AG08396 (cell line): ENCODE data around the gene HNRNPA2B1.

Experiments
- DNase-seq: peaks from one replicate; pipeline ENCODE4 v3.0.0; 2012; ENCODE audit warnings: low spot score, mixed read lengths

HNRNPA2B1 gene

DNA sequence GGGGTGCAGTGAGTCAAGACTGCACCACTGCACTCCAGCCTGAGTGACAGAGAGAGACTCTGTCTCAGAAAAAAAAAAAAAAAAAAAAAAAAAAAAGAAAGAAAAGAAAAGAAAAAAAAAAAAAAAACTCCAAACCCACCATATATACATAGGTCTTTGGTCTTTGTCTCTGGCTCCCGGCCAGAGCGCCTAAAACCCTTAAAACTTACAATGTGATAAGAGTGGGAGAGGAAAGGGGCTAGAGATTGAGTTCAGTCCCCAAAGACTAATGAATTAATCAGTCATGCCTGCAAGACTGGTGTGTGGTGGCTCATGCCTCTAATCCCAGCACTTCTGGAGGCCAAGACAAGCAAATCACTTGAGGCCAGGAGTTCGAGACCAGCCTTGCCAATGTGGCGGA lies 55.3 kb downstream of the HNRNPA2B1 start:
- no peak for DNase-seq

DNA sequence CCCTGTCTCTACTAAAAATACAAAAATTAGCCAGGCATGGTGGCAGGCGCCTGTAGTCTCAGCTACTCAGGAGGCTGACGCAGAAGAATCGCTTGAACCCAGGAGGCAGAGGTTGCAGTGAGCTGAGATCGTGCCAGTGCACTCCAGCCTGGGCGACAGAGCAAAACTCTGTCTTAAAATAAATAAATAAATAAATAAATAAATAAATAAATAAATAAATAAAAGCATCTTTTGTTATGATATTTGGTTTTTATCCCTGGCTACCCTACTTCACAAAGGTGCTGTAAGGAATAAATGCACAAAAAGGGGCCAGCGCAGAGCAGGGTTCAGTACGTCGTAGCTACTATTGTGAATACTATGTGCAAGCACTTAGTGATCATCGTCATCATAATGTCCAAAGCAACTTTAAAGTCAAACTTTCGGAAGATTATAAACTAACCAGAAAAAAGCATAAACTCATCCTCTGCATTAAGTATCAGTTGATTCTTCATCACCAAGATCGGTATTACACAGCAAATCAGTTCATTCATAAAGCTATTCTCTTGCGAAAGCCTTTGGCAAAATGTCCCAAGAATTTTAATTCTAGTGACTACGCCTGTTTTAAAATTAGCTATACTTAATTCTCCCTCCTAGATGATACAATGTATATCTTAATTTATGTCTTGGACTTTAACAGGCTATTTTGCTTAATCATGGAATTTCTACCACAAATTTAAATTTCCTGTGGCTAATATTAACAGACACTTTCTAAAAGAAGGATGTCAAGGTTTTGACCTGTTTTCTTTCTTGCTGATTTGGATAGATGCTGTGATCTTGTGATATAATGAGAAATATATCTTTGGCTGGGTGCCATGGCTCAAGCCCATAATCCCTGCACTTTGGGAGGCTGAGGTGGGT lies 56.1 kb downstream of the HNRNPA2B1 start:
- no peak for DNase-seq

DNA sequence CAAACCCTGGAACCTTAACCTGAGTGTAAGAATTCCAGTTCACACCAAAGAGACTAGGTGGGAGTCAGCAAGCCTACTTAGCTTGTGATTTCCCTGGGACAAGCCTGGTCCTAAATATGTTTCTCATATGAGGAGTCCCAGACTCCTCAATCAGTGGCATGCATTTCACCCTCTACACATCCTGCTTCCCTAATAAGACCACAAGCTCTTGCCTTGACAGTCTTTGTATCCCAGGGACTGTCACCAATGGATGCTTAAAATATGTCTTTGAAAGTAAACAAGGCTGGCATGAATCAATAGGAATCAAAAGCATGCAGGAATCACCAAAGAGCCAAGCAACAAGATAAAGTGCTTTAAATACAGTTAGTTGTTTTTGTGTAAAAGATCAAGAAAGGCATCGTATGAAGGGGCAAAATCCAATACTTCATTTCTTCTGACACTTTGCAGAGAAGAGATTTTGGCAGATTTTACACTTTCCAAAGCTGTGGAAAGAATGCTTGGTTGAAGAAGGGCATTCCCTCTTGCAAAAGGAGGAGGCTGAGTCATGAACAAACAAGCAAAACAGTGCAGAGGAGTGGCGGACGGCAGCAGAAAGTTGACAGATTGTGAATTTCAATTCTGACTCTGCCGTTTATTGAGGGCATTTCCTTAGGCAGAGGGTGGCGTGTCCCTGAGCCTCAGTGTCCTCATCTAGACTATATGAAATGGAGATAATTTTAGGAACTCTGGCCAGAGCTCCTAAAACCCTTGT lies 57.1 kb downstream of the HNRNPA2B1 start:
- peak; percentile 51 for DNase-seq

DNA sequence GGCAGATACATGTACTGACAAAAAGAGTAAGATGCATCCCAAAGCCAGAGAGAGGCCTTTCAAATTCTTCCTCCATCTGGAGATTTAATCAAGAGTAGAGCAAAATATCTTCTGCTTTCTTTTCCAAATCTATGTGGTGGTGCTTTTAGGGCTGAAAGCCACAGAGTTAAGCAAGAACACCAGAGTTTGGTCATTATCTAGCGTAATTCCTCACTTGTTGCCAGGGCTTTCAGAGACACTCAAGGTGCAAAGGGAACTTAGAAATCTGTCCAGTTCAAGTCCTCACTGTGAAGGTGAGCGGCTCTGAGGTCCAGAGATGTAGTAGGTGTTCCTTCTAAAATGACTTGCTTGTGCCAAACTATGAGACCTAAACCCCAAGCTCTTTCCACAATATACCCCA lies 59.5 kb downstream of the HNRNPA2B1 start:
- DNase-seq = no peak

DNA sequence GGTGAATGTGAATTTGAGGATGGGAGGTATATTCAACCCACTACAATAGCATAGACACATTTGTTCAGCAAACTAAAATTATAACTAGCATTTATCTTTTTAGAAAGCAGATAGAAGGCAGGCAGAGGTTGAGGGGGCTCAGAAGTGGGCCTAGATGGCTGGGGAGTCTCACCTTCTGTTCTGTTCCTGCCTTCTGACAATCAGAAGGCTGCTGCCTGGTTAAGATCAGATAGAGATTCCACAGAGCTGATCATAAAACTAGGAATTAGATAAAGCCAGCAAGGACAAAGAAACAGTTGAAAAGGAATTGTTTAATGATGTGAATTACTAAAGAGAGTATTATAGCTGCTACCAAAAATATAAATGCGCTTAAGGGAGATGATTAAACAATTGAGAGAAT lies 60.2 kb downstream of the HNRNPA2B1 start:
- DNase-seq = no peak
